ENCODE measurements around the gene CTNNA3. TPM values are rescaled to one million over a fixed set of nuclear protein-coding genes. Genes with fewer than 3 reads are reported as not detected.
A peak's percentile ranks its signal among the peaks of the same experiment; 100 is the strongest.

The CTNNA3 gene
- total RNA-seq, 1 experiment from 2014 or later, result 0.20 TPM

- H3K36me3 Mint-ChIP-seq (ENCODE audit: insufficient read depth, unreplicated experiment), result no peaks in the 10 kb centered on the region
- no peaks in the 10 kb centered on the region for H3K27me3 Mint-ChIP-seq (ENCODE audit: insufficient read depth, unreplicated experiment)
- peaks cover 9% of the 10 kb centered on the region for H3K4me1 Mint-ChIP-seq (ENCODE audit: low read depth, unreplicated experiment)
- no peaks in the 10 kb centered on the region for H3K9me3 ChIP-seq
- BruUV-seq (replicated peaks), result no TSS peak
- no peak for TF ChIP-seq CTCF (IDR thresholded peaks at IDR 0.05; ENCODE audit: insufficient read depth in 1 of 2, low read depth in 1 of 2, low read length in 1 of 2, severe bottlenecking in 1 of 2, unreplicated experiment in 1 of 2)
- no peak overlapping the region for H3K4me3 ChIP-seq (ENCODE audit: low read depth, low read length)
- ChIA-PET CTCF (no interaction called here), POLR2A (no interaction called here)
- H3K4me1 ChIP-seq, result peaks cover 10% of the 10 kb centered on the region
- no peak for DNase-seq
- H3K9me3 Mint-ChIP-seq (ENCODE audit: unreplicated experiment), result no peaks in the 10 kb centered on the region
- H3K4me3 Mint-ChIP-seq (ENCODE audit: unreplicated experiment), result no peak overlapping the region
- H3K27ac Mint-ChIP-seq (ENCODE audit: unreplicated experiment), result no peak overlapping the region
- H3K27me3 ChIP-seq (replicated peaks; ENCODE audit: control insufficient read depth, insufficient read depth, low read length), result no peaks in the 10 kb centered on the region
- intact Hi-C loops (cut with micrococcal nuclease; ENCODE audit: unreplicated experiment), result loop anchor here (2.0 to 5.0 kb wide), 2 partner anchors 143 to 191 kb away; no protein-coding TSS in a partner anchor
- no peaks in the 10 kb centered on the region for H3K36me3 ChIP-seq (ENCODE audit: control insufficient read depth, insufficient read depth, low read length)
Observed at GRCh38 chr10:67115972-67116371, 580.0 kb downstream of the CTNNA3 start.

- H3K36me3 ChIP-seq (ENCODE audit: control insufficient read depth, insufficient read depth, low read length), result no peaks in the 10 kb centered on the region
- no peak overlapping the region for H3K27ac Mint-ChIP-seq (ENCODE audit: unreplicated experiment)
- H3K27me3 ChIP-seq (replicated peaks; ENCODE audit: control insufficient read depth, insufficient read depth, low read length), result no peaks in the 10 kb centered on the region
- no peaks in the 10 kb centered on the region for H3K27me3 Mint-ChIP-seq (ENCODE audit: insufficient read depth, unreplicated experiment)
- H3K4me1 ChIP-seq, result peaks cover 10% of the 10 kb centered on the region
- peak; percentile 48 to 60 for DNase-seq
- ChIA-PET CTCF (no interaction called here), POLR2A (no interaction called here)
- no peaks in the 10 kb centered on the region for H3K36me3 Mint-ChIP-seq (ENCODE audit: insufficient read depth, unreplicated experiment)
- H3K9me3 Mint-ChIP-seq (ENCODE audit: unreplicated experiment), result no peaks in the 10 kb centered on the region
- H3K4me3 ChIP-seq (ENCODE audit: low read depth, low read length), result no peak overlapping the region
- intact Hi-C loops (cut with micrococcal nuclease; ENCODE audit: unreplicated experiment), result loop anchor here (2.0 to 5.0 kb wide), 2 partner anchors 144 to 192 kb away; no protein-coding TSS in a partner anchor
- peaks cover 9% of the 10 kb centered on the region for H3K4me1 Mint-ChIP-seq (ENCODE audit: low read depth, unreplicated experiment)
- no peak for TF ChIP-seq CTCF (IDR thresholded peaks at IDR 0.05; ENCODE audit: insufficient read depth in 1 of 2, low read depth in 1 of 2, low read length in 1 of 2, severe bottlenecking in 1 of 2, unreplicated experiment in 1 of 2)
- H3K4me3 Mint-ChIP-seq (ENCODE audit: unreplicated experiment), result peak overlapping the region; percentile 45
- H3K9me3 ChIP-seq, result no peaks in the 10 kb centered on the region
- no TSS peak for BruUV-seq (replicated peaks)
Observed at GRCh38 chr10:67114945-67115344, 581.0 kb downstream of the CTNNA3 start.

GRCh38 chr10:67112765-67113164 lies 583.2 kb downstream of the CTNNA3 start:
- POLR2A ChIA-PET, result no interaction called here

More at GRCh38 chr10:67112765-67113164, 583.2 kb downstream of the CTNNA3 start:
- Mint-ChIP-seq H3K27ac (ENCODE audit: unreplicated experiment) (no peak overlapping the region), H3K4me1 (ENCODE audit: low read depth, unreplicated experiment) (peaks cover 9% of the 10 kb centered on the region), H3K36me3 (ENCODE audit: insufficient read depth, unreplicated experiment) (no peaks in the 10 kb centered on the region), H3K4me3 (ENCODE audit: unreplicated experiment) (no peak overlapping the region), H3K27me3 (ENCODE audit: insufficient read depth, unreplicated experiment) (no peaks in the 10 kb centered on the region), H3K9me3 (ENCODE audit: unreplicated experiment) (no peaks in the 10 kb centered on the region)
- no peak for DNase-seq
- CTCF ChIA-PET, result no interaction called here
- BruUV-seq (replicated peaks), result no TSS peak
- TF ChIP-seq CTCF (IDR thresholded peaks at IDR 0.05; ENCODE audit: insufficient read depth in 1 of 2, low read depth in 1 of 2, low read length in 1 of 2, severe bottlenecking in 1 of 2, unreplicated experiment in 1 of 2), result no peak
- H3K9me3 ChIP-seq, result no peaks in the 10 kb centered on the region
- no peak overlapping the region for H3K4me3 ChIP-seq (ENCODE audit: low read depth, low read length)
- H3K36me3 ChIP-seq (ENCODE audit: control insufficient read depth, insufficient read depth, low read length), result no peaks in the 10 kb centered on the region
- no peaks in the 10 kb centered on the region for H3K27me3 ChIP-seq (replicated peaks; ENCODE audit: control insufficient read depth, insufficient read depth, low read length)
- intact Hi-C loops (cut with micrococcal nuclease; ENCODE audit: unreplicated experiment), result no loop called here
- H3K4me1 ChIP-seq, result peaks cover 10% of the 10 kb centered on the region

Data from Caco-2 (cell line).